GM12878 (cell line): ENCODE data around the gene KLRF2. TPM values are rescaled to one million over a fixed set of nuclear protein-coding genes. Genes with fewer than 3 reads are reported as not detected.
A peak's percentile ranks its signal among the peaks of the same experiment; 100 is the strongest.

Experiments
- ATAC-seq: fragments of 200-7000 bp; cut with Tn5 transposase; 3 replicates; pipeline ENCODE4 v1.9.1; 2020; ENCODE audit warnings: mild to moderate bottlenecking, moderate library complexity
- BruUV-seq: library from RNA; stranded (reverse); fragments of 400-500 nt; replicated peaks from 2 replicates; lab custom pipeline; 2021; lab: Mats Ljungman, UMichigan
- CTCF ChIA-PET: fragments of 300-600 bp; sonication (Branson Sonifier 250); formaldehyde crosslinking; extraction: SDS; loops from one replicate; lab custom pipeline; 2021; ENCODE audit warnings: inconsistent platforms; lab: Yijun Ruan, JAX
- POLR2A ChIA-PET: fragments of 350-600 bp; formaldehyde crosslinking; extraction: SDS; loops from one replicate; lab custom pipeline; 2021; ENCODE audit warnings: inconsistent platforms; lab: Charles Lee
- RAD21 ChIA-PET: fragments of 300-600 bp; sonication (Branson Sonifier 250); formaldehyde crosslinking; loops from one replicate; lab custom pipeline; 2023; ENCODE audit warnings: antibody characterized with exemption; ENCODE audit not compliant: unreplicated experiment; lab: Charles Lee
- SMC1A ChIA-PET: fragments of 300-600 bp; sonication (Branson Sonifier 250); formaldehyde crosslinking; loops from one replicate; lab custom pipeline; 2023; ENCODE audit not compliant: unreplicated experiment, uncharacterized antibody; lab: Charles Lee
- DNase-seq: peaks from one replicate; pipeline ENCODE4 v3.0.0-alpha.2; 2011; ENCODE audit warnings: low read depth, low spot score
- FAIRE-seq: peaks from 3 replicates; lab custom pipeline; 2011; peaks lifted over from hg19 to GRCh38; lab: Jason Lieb, UNC
- H2AFZ ChIP-seq: 2 replicates; pipeline ENCODE4 v1.6.0; 2011; ENCODE audit warnings: low read depth, low read length, control low read depth; ENCODE audit not compliant: control insufficient read depth
- H3K27ac ChIP-seq: 2 replicates; pipeline ENCODE4 v1.5.1; 2011; ENCODE audit warnings: control low read depth; ENCODE audit not compliant: control insufficient read depth, insufficient read depth
- H3K27me3 ChIP-seq, 2 experiments: replicated peaks in 1 of 2; 2 replicates each; pipeline versions ENCODE4 v1.6.0 to v1.6.1; 2011; ENCODE audit warnings: low read length in 1 of 2; ENCODE audit not compliant: control insufficient read depth in 2 of 2, insufficient read depth in 2 of 2
- H3K36me3 ChIP-seq, 2 experiments: 2 replicates each; pipeline ENCODE4 v1.5.1; 2011; ENCODE audit warnings: low read length in 1 of 2; ENCODE audit not compliant: control insufficient read depth in 2 of 2, insufficient read depth in 2 of 2
- H3K4me1 ChIP-seq: 2 replicates; pipeline ENCODE4 v1.6.1; 2011; ENCODE audit warnings: mild to moderate bottlenecking, low read length, moderate library complexity, mixed read lengths; ENCODE audit not compliant: control insufficient read depth, insufficient read depth
- H3K4me2 ChIP-seq: 2 replicates; pipeline ENCODE4 v1.6.0; 2011; ENCODE audit warnings: control low read depth; ENCODE audit not compliant: control insufficient read depth, insufficient read depth
- H3K4me3 ChIP-seq: fragments of 200-600 bp; sonication (generic); 2 replicates; pipeline ENCODE4 v1.5.1; 2016
- H3K79me2 ChIP-seq: 2 replicates; pipeline ENCODE4 v1.6.0; 2011; ENCODE audit warnings: low read length; ENCODE audit not compliant: control insufficient read depth, insufficient read depth
- H3K9ac ChIP-seq: 2 replicates; pipeline ENCODE4 v1.8.0; 2011; ENCODE audit warnings: low read length, control low read depth, mixed read lengths; ENCODE audit not compliant: control insufficient read depth, insufficient read depth
- H3K9me3 ChIP-seq: replicated peaks from 3 replicates; pipeline ENCODE4 v1.5.1; 2011; ENCODE audit warnings: mild to moderate bottlenecking, low read length; ENCODE audit not compliant: control insufficient read depth, insufficient read depth
- H4K20me1 ChIP-seq: 2 replicates; pipeline ENCODE4 v1.6.0; 2011; ENCODE audit not compliant: control insufficient read depth, insufficient read depth
- HDGF ChIP-seq: fragments of 450-650 bp; IDR thresholded peaks from 2 replicates; pipeline ENCODE4 v1.6.1; 2016; ENCODE audit warnings: antibody characterized with exemption
- KDM1A ChIP-seq: fragments of 200-600 bp; sonication (generic); IDR thresholded peaks from 2 replicates; pipeline ENCODE4 v1.6.1; 2016; ENCODE audit warnings: borderline replicate concordance
- MEF2B ChIP-seq: fragments of 450-650 bp; IDR thresholded peaks from 2 replicates; pipeline ENCODE4 v1.6.1; 2018; ENCODE audit warnings: mild to moderate bottlenecking, moderate library complexity; ENCODE audit not compliant: partially characterized antibody, poor library complexity, severe bottlenecking
- MYC ChIP-seq: IDR thresholded peaks from 2 replicates; pipeline ENCODE4 v1.6.1; 2011; ENCODE audit warnings: mild to moderate bottlenecking, low read length, moderate library complexity, inconsistent platforms; ENCODE audit not compliant: insufficient read depth, insufficient replicate concordance, insufficient read length, severe bottlenecking
- NBN ChIP-seq: fragments of 450-650 bp; IDR thresholded peaks from 2 replicates; pipeline ENCODE4 v1.6.1; 2016
- PAX5 ChIP-seq: IDR thresholded peaks from 2 replicates; pipeline ENCODE4 v1.6.1; 2011; ENCODE audit warnings: low read depth, low read length, borderline replicate concordance
- POLR2AphosphoS2 ChIP-seq: IDR thresholded peaks from 2 replicates; pipeline ENCODE4 v1.6.1; 2011; ENCODE audit warnings: low read depth, mild to moderate bottlenecking, low read length, improper control_type of control experiment, moderate library complexity
- SREBF2 ChIP-seq: IDR thresholded peaks from 2 replicates; pipeline ENCODE4 v1.6.1; 2012; ENCODE audit warnings: mild to moderate bottlenecking, low read length
- TAF1 ChIP-seq: IDR thresholded peaks from 2 replicates; pipeline ENCODE4 v1.6.1; 2011; ENCODE audit warnings: mild to moderate bottlenecking, low read depth, low read length, borderline replicate concordance
- TCF12 ChIP-seq: IDR thresholded peaks from 2 replicates; pipeline ENCODE4 v1.6.1; 2011; ENCODE audit warnings: low read depth, mild to moderate bottlenecking, low read length
- ZNF384 ChIP-seq: IDR thresholded peaks from 2 replicates; pipeline ENCODE4 v1.6.1; 2012; ENCODE audit warnings: low read depth, mild to moderate bottlenecking, low read length, improper control_type of control experiment, borderline replicate concordance
- WGBS: methylation state at CpG from one replicate; pipeline ENCODE4 v1.1.6; 2016; ENCODE audit warnings: low lambda C conversion rate; ENCODE audit not compliant: insufficient replicate concordance, insufficient coverage; ENCODE audit errors: missing lambda C conversion rate; 5-methylcytosine and 5-hydroxymethylcytosine counted together
- in situ Hi-C: fragments of 300-500 bp; cut with MboI; formaldehyde crosslinking; loops from 9 replicates; pipeline ENCODE4 v1.14.3; 2018; ENCODE audit warnings: mixed read lengths
- intact Hi-C: fragments of 100-400 bp; cut with micrococcal nuclease; formaldehyde crosslinking; loops from one replicate; pipeline ENCODE4 v1.14.2; 2022; ENCODE audit not compliant: unreplicated experiment
- polyA plus RNA-seq, 11 experiments: library from polyadenylated mRNA; depleted of rRNA in 4 of 11; unstranded in 6 of 11; stranded (reverse) in 5 of 11; fragments of >200 nt; fragmentation: Nextera tagmentation in 4 of 11; fragmentation: Illumina TruSeq in 1 of 11; extraction: Ambion mirVana in 4 of 11; extraction: Trizol in 1 of 11; gene quantifications; 1 replicate in 1 of 11; 2 replicates in 10 of 11; pipeline versions ENCODE4 v1.2.1 to v1.2.3, GENCODE V29; 2011 to 2016; ENCODE audit warnings: inconsistent platforms in 2 of 11, missing spikeins in 2 of 11, low read depth in 1 of 11
- total RNA-seq, 4 experiments: library from RNA; depleted of rRNA in 3 of 4; stranded (reverse); fragments of >200 nt in 3 of 4; fragmentation: Illumina TruSeq in 1 of 4; extraction: Trizol in 1 of 4; gene quantifications; 2 replicates each; pipeline versions ENCODE4 v1.2.1 to v1.2.3, GENCODE V29; 2013 to 2021
- TF ChIP-seq, protein P1 (sequence below): IDR thresholded peaks from 2 replicates; pipeline ENCODE4 v1.6.1; 2011; ENCODE audit warnings: mild to moderate bottlenecking, low read depth, low read length, moderate library complexity; ENCODE audit not compliant: insufficient replicate concordance
- TF ChIP-seq, protein P2 (sequence below), 3 experiments: IDR thresholded peaks in 2 of 3; conservative IDR thresholded peaks in 1 of 3; 2 replicates each; pipeline ENCODE4 v1.5.1; 2011; ENCODE audit warnings: low read depth in 3 of 3, low read length in 3 of 3, mild to moderate bottlenecking in 3 of 3, control low read depth in 2 of 3, moderate library complexity in 2 of 3, inconsistent platforms in 1 of 3, mixed read lengths in 1 of 3; ENCODE audit not compliant: control insufficient read depth in 2 of 3, insufficient read depth in 1 of 3; ENCODE audit errors: extremely low read depth in 1 of 3

Gene KLRF2
- total and polyA plus RNA-seq, 10 of the 15 experiments (the other 5 are each of a cell fraction or from before 2014, with no cell fraction given), result 0.15 to 2.1 (median 0.26) TPM; not detected in 6

DNA sequence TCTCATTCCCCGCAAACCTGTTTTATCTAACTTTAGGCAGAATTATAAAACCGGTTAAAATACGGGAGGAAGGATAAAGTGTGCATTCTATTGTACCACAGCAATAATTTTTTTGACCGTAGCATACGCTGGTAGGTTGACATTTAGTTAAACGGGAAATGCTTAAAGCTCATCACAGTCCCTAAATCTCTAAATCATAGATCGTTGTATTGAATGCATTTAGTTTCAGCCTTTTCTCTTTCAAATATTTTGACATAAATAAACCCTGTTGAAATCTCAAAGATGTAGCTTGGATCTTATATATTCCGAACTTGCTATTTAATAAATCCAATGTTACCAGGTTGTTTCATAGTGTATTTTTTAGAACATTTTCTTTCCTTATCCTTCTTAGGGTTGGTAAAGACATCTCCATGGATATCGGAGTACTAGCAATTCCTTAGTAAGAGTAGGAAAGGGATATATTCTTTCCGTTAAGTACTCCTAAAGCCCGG is 12.9 kb upstream of the KLRF2 start:
- intact Hi-C loops (loop anchor here (5.0 kb wide), 1 partner anchor 116 kb away; no protein-coding TSS in a partner anchor), in situ Hi-C loops (no loop called here)
- CTCF ChIA-PET, result interaction anchor here (1.0 to 3.1 kb wide), 3 partner anchors 21 to 118 kb away, joined by 3 to 7 read pairs (median 4); no protein-coding TSS in a partner anchor
- Histone ChIP-seq H4K20me1 (no peaks in the 10 kb centered on the region), H3K27me3 (no peaks in the 10 kb centered on the region), H3K4me1 (no peaks in the 10 kb centered on the region), H3K9ac (peak overlapping the region; percentile 51), H3K79me2 (peaks cover 12% of the 10 kb centered on the region), H2AFZ (peak overlapping the region; percentile 44), H3K36me3 (no peaks in the 10 kb centered on the region), H3K4me2 (peak overlapping the region; percentile 84), H3K4me3 (peak overlapping the region; percentile 58), H3K9me3 (no peaks in the 10 kb centered on the region), H3K27ac (peak overlapping the region; percentile 54; the same call in 1 of the 2 replicates)
- RAD21 ChIA-PET, result interaction anchor here (0.6 to 1.6 kb wide), 4 partner anchors 69 to 119 kb away, joined by 3 to 6 read pairs (median 3); no protein-coding TSS in a partner anchor
- POLR2A ChIA-PET, result interaction anchor here (1.4 kb wide), 1 partner anchor 109 kb away, joined by 6 read pairs; no protein-coding TSS in a partner anchor
- ATAC-seq (no peak), FAIRE-seq (no peak), DNase-seq (no peak)
- WGBS, result 37% methylated on average over 11 of the region's 11 CpGs
- SMC1A ChIA-PET, result interaction anchor here (0.8 to 2.5 kb wide), 6 partner anchors 9 to 118 kb away, joined by 3 to 13 read pairs (median 3); no protein-coding TSS in a partner anchor
- BruUV-seq, result no TSS peak
- no peak for TF ChIP-seq KDM1A
- no peak for TF ChIP-seq TAF1
- no peak for TF ChIP-seq SREBF2
- no peak for TF ChIP-seq HDGF
- TF ChIP-seq, protein P1, sequence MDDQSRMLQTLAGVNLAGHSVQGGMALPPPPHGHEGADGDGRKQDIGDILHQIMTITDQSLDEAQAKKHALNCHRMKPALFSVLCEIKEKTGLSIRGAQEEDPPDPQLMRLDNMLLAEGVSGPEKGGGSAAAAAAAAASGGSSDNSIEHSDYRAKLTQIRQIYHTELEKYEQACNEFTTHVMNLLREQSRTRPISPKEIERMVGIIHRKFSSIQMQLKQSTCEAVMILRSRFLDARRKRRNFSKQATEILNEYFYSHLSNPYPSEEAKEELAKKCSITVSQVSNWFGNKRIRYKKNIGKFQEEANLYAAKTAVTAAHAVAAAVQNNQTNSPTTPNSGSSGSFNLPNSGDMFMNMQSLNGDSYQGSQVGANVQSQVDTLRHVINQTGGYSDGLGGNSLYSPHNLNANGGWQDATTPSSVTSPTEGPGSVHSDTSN, result no peak
- no peak for TF ChIP-seq ZNF384
- TF ChIP-seq, protein P2, sequence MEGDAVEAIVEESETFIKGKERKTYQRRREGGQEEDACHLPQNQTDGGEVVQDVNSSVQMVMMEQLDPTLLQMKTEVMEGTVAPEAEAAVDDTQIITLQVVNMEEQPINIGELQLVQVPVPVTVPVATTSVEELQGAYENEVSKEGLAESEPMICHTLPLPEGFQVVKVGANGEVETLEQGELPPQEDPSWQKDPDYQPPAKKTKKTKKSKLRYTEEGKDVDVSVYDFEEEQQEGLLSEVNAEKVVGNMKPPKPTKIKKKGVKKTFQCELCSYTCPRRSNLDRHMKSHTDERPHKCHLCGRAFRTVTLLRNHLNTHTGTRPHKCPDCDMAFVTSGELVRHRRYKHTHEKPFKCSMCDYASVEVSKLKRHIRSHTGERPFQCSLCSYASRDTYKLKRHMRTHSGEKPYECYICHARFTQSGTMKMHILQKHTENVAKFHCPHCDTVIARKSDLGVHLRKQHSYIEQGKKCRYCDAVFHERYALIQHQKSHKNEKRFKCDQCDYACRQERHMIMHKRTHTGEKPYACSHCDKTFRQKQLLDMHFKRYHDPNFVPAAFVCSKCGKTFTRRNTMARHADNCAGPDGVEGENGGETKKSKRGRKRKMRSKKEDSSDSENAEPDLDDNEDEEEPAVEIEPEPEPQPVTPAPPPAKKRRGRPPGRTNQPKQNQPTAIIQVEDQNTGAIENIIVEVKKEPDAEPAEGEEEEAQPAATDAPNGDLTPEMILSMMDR (IDR thresholded peaks at IDR 0.05 in 2 of 3, conservative IDR thresholded peaks at IDR 0.05 in 1 of 3; ENCODE audit: control insufficient read depth in 2 of 3, extremely low read depth in 1 of 3, insufficient read depth in 1 of 3, low read depth in 3 of 3, low read length in 3 of 3), result no peak
- TF ChIP-seq POLR2AphosphoS2, result no peak
- TF ChIP-seq TCF12, result no peak
- no peak for TF ChIP-seq NBN
- TF ChIP-seq MEF2B, result no peak
- no peak for TF ChIP-seq PAX5
- TF ChIP-seq MYC, result no peak
